ENCODE measurements around the gene ZC3H12D. TPM values are rescaled to one million over a fixed set of nuclear protein-coding genes. Genes with fewer than 3 reads are reported as not detected.

ZC3H12D gene
- total and polyA plus RNA-seq, 2 of the 8 experiments (the other 6 are each of a cell fraction or from before 2014, with no cell fraction given) = 0.05 to 0.07 TPM

DNA sequence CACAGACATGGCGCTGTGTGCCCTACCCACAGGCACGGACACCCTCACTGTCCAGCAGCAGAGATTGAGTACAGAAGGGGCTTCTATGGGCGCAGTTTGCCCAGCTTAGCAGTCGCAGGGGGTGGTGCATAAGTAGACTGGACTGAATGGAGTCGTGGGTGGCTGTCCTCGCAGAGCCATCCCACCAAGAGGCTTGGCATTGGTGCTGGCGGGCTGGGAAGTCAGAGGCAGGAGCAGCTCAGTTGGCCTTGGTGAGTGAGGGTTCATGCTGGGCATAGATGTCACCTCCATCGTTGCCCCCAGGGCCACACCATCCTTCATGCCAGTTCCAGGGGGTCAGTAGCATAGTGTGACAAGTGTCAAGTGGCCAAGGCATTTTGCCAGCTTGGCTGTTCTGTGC lies 59.6 kb downstream of the ZC3H12D start (continued):
- TF ChIP-seq BACH1 (IDR thresholded peaks at IDR 0.05; ENCODE audit: low read length) (no peak), SIX5 (IDR thresholded peaks at IDR 0.05; ENCODE audit: low read depth, low read length) (no peak), GABPA (IDR thresholded peaks at IDR 0.05; ENCODE audit: borderline replicate concordance, insufficient read depth, low read length) (no peak), TEAD4 (IDR thresholded peaks at IDR 0.05; ENCODE audit: low read depth, low read length) (no peak)
- TF ChIP-seq, protein P1, sequence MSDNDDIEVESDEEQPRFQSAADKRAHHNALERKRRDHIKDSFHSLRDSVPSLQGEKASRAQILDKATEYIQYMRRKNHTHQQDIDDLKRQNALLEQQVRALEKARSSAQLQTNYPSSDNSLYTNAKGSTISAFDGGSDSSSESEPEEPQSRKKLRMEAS (IDR thresholded peaks at IDR 0.05) = no peak
- TF ChIP-seq, protein P2, sequence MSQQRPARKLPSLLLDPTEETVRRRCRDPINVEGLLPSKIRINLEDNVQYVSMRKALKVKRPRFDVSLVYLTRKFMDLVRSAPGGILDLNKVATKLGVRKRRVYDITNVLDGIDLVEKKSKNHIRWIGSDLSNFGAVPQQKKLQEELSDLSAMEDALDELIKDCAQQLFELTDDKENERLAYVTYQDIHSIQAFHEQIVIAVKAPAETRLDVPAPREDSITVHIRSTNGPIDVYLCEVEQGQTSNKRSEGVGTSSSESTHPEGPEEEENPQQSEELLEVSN (IDR thresholded peaks at IDR 0.05) = no peak
- TF ChIP-seq, protein P3, sequence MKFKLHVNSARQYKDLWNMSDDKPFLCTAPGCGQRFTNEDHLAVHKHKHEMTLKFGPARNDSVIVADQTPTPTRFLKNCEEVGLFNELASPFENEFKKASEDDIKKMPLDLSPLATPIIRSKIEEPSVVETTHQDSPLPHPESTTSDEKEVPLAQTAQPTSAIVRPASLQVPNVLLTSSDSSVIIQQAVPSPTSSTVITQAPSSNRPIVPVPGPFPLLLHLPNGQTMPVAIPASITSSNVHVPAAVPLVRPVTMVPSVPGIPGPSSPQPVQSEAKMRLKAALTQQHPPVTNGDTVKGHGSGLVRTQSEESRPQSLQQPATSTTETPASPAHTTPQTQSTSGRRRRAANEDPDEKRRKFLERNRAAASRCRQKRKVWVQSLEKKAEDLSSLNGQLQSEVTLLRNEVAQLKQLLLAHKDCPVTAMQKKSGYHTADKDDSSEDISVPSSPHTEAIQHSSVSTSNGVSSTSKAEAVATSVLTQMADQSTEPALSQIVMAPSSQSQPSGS (IDR thresholded peaks at IDR 0.05; ENCODE audit: low read length) = no peak
